CD4-positive, CD25-positive, alpha-beta regulatory T cell (primary cell): ENCODE data around the gene MYH1. TPM values are rescaled to one million over a fixed set of nuclear protein-coding genes. Genes with fewer than 3 reads are reported as not detected.

Source experiments
- ATAC-seq, 2 donors: fragments of 150-1000 bp; cut with Tn5 transposase; one replicate each; pipeline ENCODE4 v1.10.0; 2021; ENCODE audit warnings: low read depth in 2 of 2, moderate number of reproducible peaks in 2 of 2, moderate library complexity in 1 of 2
- DNase-seq, 3 donors: peaks; one replicate each; pipeline versions ENCODE4 v3.0.0 to v3.0.0-alpha.2; 2012 to 2022; ENCODE audit warnings: mixed read lengths in 1 of 3
- H3K27ac ChIP-seq: one replicate; pipeline ENCODE4 v1.7.0; 2013; ENCODE audit warnings: mild to moderate bottlenecking, low read length; ENCODE audit not compliant: insufficient read depth, poor library complexity, severe bottlenecking
- H3K27me3 ChIP-seq: one replicate; pipeline ENCODE4 v1.7.0; 2013; ENCODE audit warnings: low read length; ENCODE audit not compliant: control insufficient read depth, insufficient read depth
- H3K36me3 ChIP-seq: one replicate; pipeline ENCODE4 v1.7.0; 2013; ENCODE audit warnings: mild to moderate bottlenecking, low read length, moderate library complexity; ENCODE audit not compliant: control insufficient read depth, insufficient read depth
- H3K4me1 ChIP-seq: 2 replicates; pipeline ENCODE4 v1.7.0; 2013; ENCODE audit warnings: mild to moderate bottlenecking, low read length; ENCODE audit not compliant: insufficient read depth, control insufficient read depth, poor library complexity, severe bottlenecking
- H3K4me3 ChIP-seq: one replicate; pipeline ENCODE4 v1.7.0; 2013; ENCODE audit warnings: low read depth, mild to moderate bottlenecking, low read length, moderate library complexity
- H3K9me3 ChIP-seq, 2 experiments: 1 replicate in 1 of 2; 2 replicates in 1 of 2; pipeline ENCODE4 v1.7.0; 2013; ENCODE audit warnings: low read length in 2 of 2, mild to moderate bottlenecking in 1 of 2, moderate library complexity in 1 of 2; ENCODE audit not compliant: control insufficient read depth in 2 of 2
- H3K27ac Mint-ChIP-seq, 3 donors: one replicate each; pipeline ENCODE4 v1.8.0; 2020 to 2022; ENCODE audit warnings: mild to moderate bottlenecking in 3 of 3, mixed read lengths in 3 of 3, moderate library complexity in 2 of 3
- H3K27me3 Mint-ChIP-seq: one replicate; pipeline ENCODE4 v1.8.0; 2022; ENCODE audit warnings: mild to moderate bottlenecking, mixed read lengths
- H3K36me3 Mint-ChIP-seq: one replicate; pipeline ENCODE4 v1.8.0; 2020; ENCODE audit warnings: mixed read lengths
- H3K4me1 Mint-ChIP-seq, 4 donors: one replicate each; pipeline ENCODE4 v1.8.0; 2020 to 2022; ENCODE audit warnings: mixed read lengths in 4 of 4, mild to moderate bottlenecking in 1 of 4
- H3K4me3 Mint-ChIP-seq, 4 donors: one replicate each; pipeline ENCODE4 v1.8.0; 2020 to 2022; ENCODE audit warnings: mild to moderate bottlenecking in 4 of 4, mixed read lengths in 4 of 4, moderate library complexity in 3 of 4
- H3K9me3 Mint-ChIP-seq, 7 donors: one replicate each; pipeline ENCODE4 v1.8.0; 2020 to 2022; ENCODE audit warnings: mixed read lengths in 7 of 7, mild to moderate bottlenecking in 3 of 7, moderate library complexity in 2 of 7
- polyA plus RNA-seq, 4 donors: library from polyadenylated mRNA; unstranded; fragments of 300-500 nt; fragmentation: Illumina TruSeq; gene quantifications; one replicate each; pipeline ENCODE4 v1.2.3, GENCODE V29; 2021
- total RNA-seq: library from RNA; stranded (reverse); gene quantifications from one replicate; pipeline ENCODE4 v1.2.3, GENCODE V29; 2022

The MYH1 gene
- total and polyA plus RNA-seq, 5 donors from 2014 or later, result not detected

- Histone ChIP-seq H3K36me3 (no peaks in the 10 kb centered on the region), H3K27me3 (no peaks in the 10 kb centered on the region), H3K4me3 (no peak overlapping the region), H3K4me1 (no peaks in the 10 kb centered on the region), H3K27ac (no peak overlapping the region), H3K9me3 (no peaks in the 10 kb centered on the region)
- Mint-ChIP-seq H3K4me1 (no peaks in the 10 kb centered on the region), H3K4me3 (no peak overlapping the region), H3K27me3 (no peaks in the 10 kb centered on the region), H3K36me3 (no peaks in the 10 kb centered on the region), H3K27ac (no peak overlapping the region), H3K9me3 (no peaks in the 10 kb centered on the region)
- no peak for DNase-seq
- no peak for ATAC-seq
Observed at GRCh38 chr17:10516638-10517037, 1.7 kb downstream of the MYH1 start.

GRCh38 chr17:10516065-10516464 lies 2.3 kb downstream of the MYH1 start:
- no peak overlapping the region for H3K27ac ChIP-seq
- H3K27me3 ChIP-seq, result no peaks in the 10 kb centered on the region
- H3K4me3 ChIP-seq, result no peak overlapping the region
- DNase-seq, result no peak
- no peaks in the 10 kb centered on the region for H3K36me3 Mint-ChIP-seq
- no peak overlapping the region for H3K4me3 Mint-ChIP-seq
- peaks cover 0 to 1% (median 0%) of the 10 kb centered on the region in 7 donors for H3K9me3 Mint-ChIP-seq
- no peaks in the 10 kb centered on the region for H3K27me3 Mint-ChIP-seq
- H3K36me3 ChIP-seq, result no peaks in the 10 kb centered on the region
- ATAC-seq, result no peak
- no peak overlapping the region for H3K27ac Mint-ChIP-seq
- H3K4me1 ChIP-seq, result no peaks in the 10 kb centered on the region
- H3K4me1 Mint-ChIP-seq, result no peaks in the 10 kb centered on the region
- H3K9me3 ChIP-seq, result no peaks in the 10 kb centered on the region

GRCh38 chr17:10513299-10514067 lies 4.9 kb downstream of the MYH1 start:
- no peak for ATAC-seq
- peaks cover 0 to 1% (median 0%) of the 10 kb centered on the region in 7 donors for H3K9me3 Mint-ChIP-seq
- H3K27ac Mint-ChIP-seq, result no peak overlapping the region
- no peak for DNase-seq
- no peaks in the 10 kb centered on the region for H3K36me3 Mint-ChIP-seq
- H3K27ac ChIP-seq, result no peak overlapping the region
- H3K27me3 ChIP-seq, result no peaks in the 10 kb centered on the region
- H3K9me3 ChIP-seq, result no peaks in the 10 kb centered on the region
- H3K4me1 Mint-ChIP-seq, result no peaks in the 10 kb centered on the region
- no peaks in the 10 kb centered on the region for H3K36me3 ChIP-seq
- no peaks in the 10 kb centered on the region for H3K27me3 Mint-ChIP-seq
- no peaks in the 10 kb centered on the region for H3K4me1 ChIP-seq
- no peak overlapping the region for H3K4me3 Mint-ChIP-seq
- no peak overlapping the region for H3K4me3 ChIP-seq

- H3K4me1 ChIP-seq, result no peaks in the 10 kb centered on the region
- H3K9me3 Mint-ChIP-seq, result peaks cover 0 to 1% (median 0%) of the 10 kb centered on the region in 7 donors
- ATAC-seq, result no peak
- no peaks in the 10 kb centered on the region for H3K27me3 Mint-ChIP-seq
- H3K36me3 ChIP-seq, result no peaks in the 10 kb centered on the region
- no peak overlapping the region for H3K27ac Mint-ChIP-seq
- no peaks in the 10 kb centered on the region for H3K27me3 ChIP-seq
- H3K9me3 ChIP-seq, result no peaks in the 10 kb centered on the region
- no peak overlapping the region for H3K4me3 Mint-ChIP-seq
- H3K36me3 Mint-ChIP-seq, result no peaks in the 10 kb centered on the region
- H3K27ac ChIP-seq, result no peak overlapping the region
- H3K4me1 Mint-ChIP-seq, result no peaks in the 10 kb centered on the region
- no peak for DNase-seq
- H3K4me3 ChIP-seq, result no peak overlapping the region
Observed at GRCh38 chr17:10512856-10513255, 5.5 kb downstream of the MYH1 start.

GRCh38 chr17:10499950-10500349 lies 18.4 kb downstream of the MYH1 start:
- Histone ChIP-seq H3K4me1 (no peaks in the 10 kb centered on the region), H3K9me3 (no peaks in the 10 kb centered on the region), H3K27me3 (no peaks in the 10 kb centered on the region), H3K27ac (no peak overlapping the region), H3K36me3 (no peaks in the 10 kb centered on the region), H3K4me3 (no peak overlapping the region)
- Mint-ChIP-seq H3K4me1 (no peaks in the 10 kb centered on the region), H3K9me3 (peaks cover 0 to 5% (median 0%) of the 10 kb centered on the region in 7 donors), H3K27me3 (peaks cover 5% of the 10 kb centered on the region), H3K36me3 (no peaks in the 10 kb centered on the region), H3K4me3 (no peak overlapping the region), H3K27ac (no peak overlapping the region)
- ATAC-seq, result no peak
- no peak for DNase-seq

GRCh38 chr17:10492004-10492403 lies 26.3 kb downstream of the MYH1 start:
- Mint-ChIP-seq H3K27ac (no peak overlapping the region), H3K36me3 (no peaks in the 10 kb centered on the region), H3K9me3 (peaks cover 6 to 35% (median 12%) of the 10 kb centered on the region in 7 donors), H3K4me1 (no peaks in the 10 kb centered on the region), H3K27me3 (peaks cover 9% of the 10 kb centered on the region), H3K4me3 (no peak overlapping the region)
- Histone ChIP-seq H3K27ac (no peak overlapping the region), H3K9me3 (peaks cover 8 to 15% of the 10 kb centered on the region in 2 experiments), H3K36me3 (no peaks in the 10 kb centered on the region), H3K27me3 (no peaks in the 10 kb centered on the region), H3K4me3 (no peak overlapping the region), H3K4me1 (no peaks in the 10 kb centered on the region)
- DNase-seq, result no peak
- ATAC-seq, result no peak

GRCh38 chr17:10482252-10482651 lies 36.1 kb downstream of the MYH1 start:
- H3K4me1 ChIP-seq, result no peaks in the 10 kb centered on the region
- H3K27me3 ChIP-seq, result no peaks in the 10 kb centered on the region
- no peaks in the 10 kb centered on the region for H3K36me3 ChIP-seq
- Mint-ChIP-seq H3K27ac (no peak overlapping the region), H3K9me3 (peaks cover 4 to 30% (median 13%) of the 10 kb centered on the region in 7 donors), H3K4me3 (no peak overlapping the region), H3K36me3 (no peaks in the 10 kb centered on the region), H3K4me1 (no peaks in the 10 kb centered on the region), H3K27me3 (no peaks in the 10 kb centered on the region)
- no peak overlapping the region for H3K27ac ChIP-seq
- no peak for ATAC-seq
- H3K9me3 ChIP-seq, result peaks cover 0 to 4% of the 10 kb centered on the region in 2 experiments
- no peak for DNase-seq
- no peak overlapping the region for H3K4me3 ChIP-seq

GRCh38 chr17:10477701-10478100 lies 40.6 kb downstream of the MYH1 start:
- H3K4me3 Mint-ChIP-seq, result no peak overlapping the region
- H3K27ac Mint-ChIP-seq, result no peak overlapping the region
- H3K4me1 Mint-ChIP-seq, result no peaks in the 10 kb centered on the region
- Histone ChIP-seq H3K4me3 (no peak overlapping the region), H3K4me1 (no peaks in the 10 kb centered on the region), H3K36me3 (no peaks in the 10 kb centered on the region), H3K9me3 (no peaks in the 10 kb centered on the region), H3K27me3 (no peaks in the 10 kb centered on the region), H3K27ac (no peak overlapping the region)
- no peak for DNase-seq
- no peaks in the 10 kb centered on the region for H3K27me3 Mint-ChIP-seq
- no peaks in the 10 kb centered on the region for H3K36me3 Mint-ChIP-seq
- no peak for ATAC-seq
- peaks cover 0 to 8% (median 2%) of the 10 kb centered on the region in 7 donors for H3K9me3 Mint-ChIP-seq
